ENCODE data around the gene TBC1D10A. TPM values are rescaled to one million over a fixed set of nuclear protein-coding genes. Genes with fewer than 3 reads are reported as not detected.

The TBC1D10A gene
- total RNA-seq, 1 donor from 2014 or later, result 21.4 TPM

GRCh38 chr22:30285846-30286200, 40.9 kb downstream of the TBC1D10A start:
- no peak for DNase-seq (ENCODE audit: low read depth)

DNA sequence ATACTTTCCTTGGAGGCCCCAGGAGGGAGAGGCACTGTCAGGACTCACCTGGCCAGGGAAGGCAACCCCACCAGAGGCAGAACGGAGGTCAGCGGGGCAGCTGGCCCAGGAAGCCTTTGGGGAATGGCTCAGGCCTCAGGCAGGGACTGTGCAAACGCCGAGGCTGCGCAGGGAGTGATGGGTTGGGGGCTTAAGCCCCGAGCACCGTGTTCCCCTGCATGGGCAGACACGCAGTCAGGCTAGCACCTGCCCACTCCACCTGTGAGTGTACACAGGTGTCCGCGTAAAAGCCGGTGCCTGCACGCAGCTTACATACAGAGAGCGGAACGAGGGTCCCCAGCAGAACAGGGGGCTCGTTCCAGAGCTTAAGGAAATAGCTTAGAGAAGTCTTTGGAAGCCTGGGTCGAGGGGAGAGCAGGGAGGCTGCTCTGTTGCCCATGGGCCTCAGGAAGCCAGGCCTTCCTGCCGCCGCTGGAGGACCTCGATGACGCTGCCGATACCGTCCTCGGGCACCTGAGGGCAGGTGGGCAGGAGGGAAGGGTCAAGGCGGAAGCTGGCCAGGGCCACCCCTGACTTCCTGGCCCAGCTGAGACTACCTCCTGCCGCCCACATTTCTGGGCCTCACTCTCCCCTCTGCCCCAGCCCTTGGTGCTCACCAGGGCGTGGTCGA, 41.4 kb downstream of the TBC1D10A start:
- no peak for DNase-seq (ENCODE audit: low read depth)

DNA sequence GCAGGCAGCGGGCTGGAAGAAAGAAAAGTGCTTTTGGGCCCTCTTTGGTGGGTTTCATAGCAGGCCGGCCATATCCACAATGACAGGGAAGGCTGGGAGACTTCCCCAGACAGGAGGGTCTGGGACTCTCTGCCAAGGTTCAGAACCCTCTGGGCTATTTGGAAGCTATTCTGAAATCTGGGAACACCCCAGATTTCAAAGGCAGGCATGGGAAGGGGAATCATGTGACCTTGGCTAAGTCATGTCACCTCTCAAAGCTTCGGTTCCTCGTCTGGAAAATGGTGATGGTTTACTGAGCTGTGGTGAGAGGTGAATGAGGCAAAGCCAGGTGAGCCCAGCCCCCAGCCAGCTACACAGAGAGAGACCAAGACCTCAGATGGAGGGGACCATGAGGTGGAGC, 42.1 kb downstream of the TBC1D10A start:
- no peak for DNase-seq (ENCODE audit: low read depth)

DNA sequence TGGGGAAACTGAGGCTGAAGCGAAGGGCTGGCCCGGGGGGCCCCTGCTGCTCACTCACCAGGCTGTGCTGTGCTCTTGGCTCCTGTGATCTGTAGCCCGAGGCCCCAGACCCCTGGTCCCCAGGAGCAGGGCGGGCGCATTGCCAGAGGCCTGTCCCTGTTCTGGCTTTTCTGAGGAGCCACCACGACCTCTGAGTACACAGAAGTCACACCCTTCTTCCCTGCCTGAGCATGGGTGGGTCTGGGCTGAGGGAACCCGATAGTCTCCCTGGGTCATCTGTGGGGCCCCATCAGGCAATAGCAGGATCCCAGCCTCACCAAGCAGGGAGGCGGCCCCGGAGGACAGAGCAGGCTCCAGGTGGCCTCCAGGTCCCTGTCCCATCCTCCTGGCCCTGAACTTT, 42.6 kb downstream of the TBC1D10A start:
- DNase-seq (ENCODE audit: low read depth), result no peak

- DNase-seq (ENCODE audit: low read depth), result no peak
These were observed 43.4 kb downstream of the TBC1D10A start for GRCh38 chr22:30283342-30283741.

DNA sequence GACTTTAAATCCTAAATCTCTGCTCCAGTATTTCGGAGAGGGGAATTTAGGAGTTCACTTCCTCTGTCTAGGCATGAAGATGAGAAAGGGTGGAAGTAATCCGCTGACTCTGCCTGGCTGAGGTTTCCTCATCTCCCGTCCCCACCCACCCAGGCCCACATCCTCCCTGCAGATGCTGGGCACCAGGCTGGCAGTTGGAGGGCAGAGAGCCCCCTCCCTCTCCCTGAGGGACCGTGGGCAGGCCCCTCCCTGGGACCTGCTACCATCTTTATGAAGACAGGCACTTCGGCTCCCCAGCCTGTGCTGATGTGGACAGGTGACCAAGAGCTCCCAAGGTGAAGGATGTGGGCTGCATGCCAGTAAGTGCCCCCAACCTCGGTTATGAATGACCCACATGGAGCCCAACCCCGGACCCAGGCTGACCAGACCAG, 44.1 kb downstream of the TBC1D10A start:
- DNase-seq (ENCODE audit: low read depth), result no peak

- DNase-seq (ENCODE audit: low read depth), result no peak
These were observed 46.2 kb downstream of the TBC1D10A start for GRCh38 chr22:30280505-30280904.

DNA sequence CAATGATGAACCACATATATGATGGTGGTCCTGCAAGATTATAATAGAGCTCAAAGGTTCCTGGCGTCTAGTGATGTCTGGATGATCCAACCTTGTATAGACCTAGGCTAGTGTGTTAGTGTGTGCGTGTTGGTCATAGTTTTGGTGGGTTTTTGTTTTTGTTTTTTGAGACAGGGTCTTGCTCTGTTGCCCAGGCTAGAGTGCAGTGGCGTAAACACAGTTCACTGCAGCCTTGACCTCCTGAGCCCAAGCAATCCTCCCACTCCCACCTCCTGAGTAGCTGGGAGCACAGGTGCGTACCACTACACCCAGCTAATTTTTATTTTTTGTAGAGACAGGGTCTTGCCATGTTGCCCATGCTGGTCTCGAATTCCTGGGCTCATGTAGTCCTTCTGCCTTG, 46.8 kb downstream of the TBC1D10A start:
- no peak for DNase-seq (ENCODE audit: low read depth)

DNA sequence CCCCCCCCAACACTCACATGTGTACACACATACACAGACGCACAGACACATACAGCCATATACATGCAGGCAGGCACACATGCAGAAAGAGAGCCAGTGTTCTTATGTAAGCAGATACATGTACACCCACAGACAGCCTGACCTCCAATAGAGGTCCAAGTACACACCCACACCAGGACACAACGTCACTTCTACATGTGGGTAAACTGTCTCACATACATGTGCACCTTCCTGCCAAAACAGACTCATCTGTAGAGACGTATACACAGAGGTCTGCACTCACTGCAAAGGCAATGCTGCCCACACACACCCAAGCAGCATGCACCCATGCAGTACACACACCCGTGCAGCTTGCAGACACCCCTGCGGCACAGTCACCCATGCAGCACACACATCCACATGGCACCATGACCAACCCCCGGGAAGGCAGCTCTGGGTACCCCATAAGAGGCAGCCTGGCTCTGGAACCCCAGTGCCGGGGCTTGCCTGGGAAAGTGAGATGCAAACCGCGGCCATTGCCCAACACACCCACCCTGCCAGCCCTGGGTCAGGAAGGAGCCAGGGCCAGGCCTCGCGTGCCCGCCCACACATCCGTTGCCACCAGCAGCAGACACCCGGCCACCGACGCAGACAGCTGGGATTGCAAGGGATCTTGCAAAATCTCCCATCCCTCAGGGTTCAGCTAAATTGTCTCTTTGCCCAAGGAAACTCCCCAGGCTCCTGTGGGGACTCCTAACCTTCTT, 47.5 kb downstream of the TBC1D10A start:
- no peak for DNase-seq (ENCODE audit: low read depth)

DNA sequence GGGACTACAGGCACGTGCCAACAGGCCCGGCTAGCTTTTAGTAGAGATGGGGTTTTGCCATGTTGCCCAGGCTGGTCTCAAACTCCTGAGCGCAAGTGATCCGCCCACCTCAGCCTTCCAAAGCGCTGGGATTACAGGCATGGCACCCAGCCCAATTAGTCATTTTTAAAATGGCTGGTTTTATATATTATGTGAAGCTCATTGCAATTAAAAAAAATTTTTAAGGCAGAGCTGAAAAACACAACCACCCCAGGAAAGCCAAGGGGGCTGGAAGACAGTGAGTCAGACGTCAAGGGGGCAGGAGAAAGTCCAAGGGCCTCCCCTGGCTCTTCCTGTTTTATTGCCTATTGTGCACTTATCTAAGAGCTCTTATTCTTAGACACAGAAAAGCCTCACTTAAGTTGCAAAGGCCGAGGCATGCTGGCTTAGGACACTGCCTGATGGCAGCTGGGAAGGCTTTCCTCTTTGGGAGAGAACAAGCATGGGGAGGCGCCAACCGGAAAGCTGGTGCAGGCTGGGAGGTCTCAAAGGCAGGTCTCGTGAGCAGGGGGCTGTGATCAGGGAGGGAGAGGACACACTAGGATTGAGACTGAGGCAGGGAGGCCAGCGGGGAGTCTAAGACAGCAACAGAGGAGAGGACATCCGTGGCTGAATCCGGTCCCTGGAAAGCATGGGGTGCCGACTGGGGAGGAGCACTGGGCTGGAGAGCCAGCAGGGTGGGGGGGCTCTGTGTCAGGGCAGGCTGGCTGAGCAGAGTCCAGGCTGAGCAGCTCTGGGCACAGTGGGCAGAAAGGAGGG, 49.0 kb downstream of the TBC1D10A start:
- peak; percentile 61 for DNase-seq (ENCODE audit: low read depth)

GRCh38 chr22:30276039-30276438, 50.7 kb downstream of the TBC1D10A start:
- no peak for DNase-seq (ENCODE audit: low read depth)

GRCh38 chr22:30275625-30276024, 51.1 kb downstream of the TBC1D10A start:
- no peak for DNase-seq (ENCODE audit: low read depth)

DNA sequence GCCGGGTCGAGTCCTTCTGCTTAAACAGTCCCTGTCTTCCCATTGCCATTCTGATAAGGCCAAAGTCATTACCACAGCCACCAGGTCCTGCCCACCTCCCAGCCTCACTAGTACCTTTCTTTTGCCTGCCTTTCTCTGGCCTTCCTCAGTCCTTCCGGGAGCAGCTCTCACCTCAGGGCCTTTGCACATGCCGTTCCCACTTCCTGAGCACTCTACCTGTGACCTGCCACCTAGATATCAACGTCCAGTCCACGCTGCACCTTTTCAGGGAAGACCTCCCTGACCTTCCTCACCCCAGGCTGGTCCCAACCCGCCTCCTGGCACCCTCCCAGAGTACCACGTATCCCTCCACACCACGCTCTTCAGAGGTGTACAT, 52.3 kb downstream of the TBC1D10A start:
- DNase-seq (ENCODE audit: low read depth), result no peak

DNA sequence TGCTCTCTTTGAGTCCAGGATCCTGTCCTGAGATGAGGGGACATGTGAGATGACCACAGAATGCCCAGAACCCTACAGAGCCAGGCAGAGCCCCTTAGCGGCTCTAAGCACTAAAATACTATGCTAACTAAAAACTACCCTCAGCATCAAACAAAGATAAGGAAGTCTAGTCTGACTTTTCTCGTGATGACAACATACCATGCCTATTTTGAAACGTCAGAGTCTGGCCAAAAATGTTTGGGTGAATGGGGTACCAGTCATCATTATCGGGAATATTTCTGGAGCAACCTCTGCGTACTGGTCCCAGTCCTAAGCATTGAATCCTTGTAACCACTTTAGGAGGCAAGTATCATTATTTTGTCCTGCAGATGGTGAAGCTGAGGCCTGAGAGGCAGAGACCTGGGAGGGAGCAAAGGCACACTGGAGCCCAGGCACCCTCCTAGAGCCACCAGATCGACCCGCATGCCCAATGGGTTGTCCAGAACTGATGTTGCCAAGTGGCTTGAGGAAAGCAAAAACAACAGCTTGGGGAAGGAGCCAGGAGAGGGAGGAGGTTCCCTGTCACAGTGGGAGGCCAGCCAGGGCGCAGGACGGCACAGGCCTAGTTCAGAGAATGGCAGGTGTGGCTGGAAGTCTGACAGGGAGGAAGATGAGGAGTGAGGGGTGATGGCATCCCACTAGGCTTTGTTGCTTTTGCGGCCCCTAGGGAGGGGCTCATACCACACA, 52.9 kb downstream of the TBC1D10A start:
- no peak for DNase-seq (ENCODE audit: low read depth)

DNA sequence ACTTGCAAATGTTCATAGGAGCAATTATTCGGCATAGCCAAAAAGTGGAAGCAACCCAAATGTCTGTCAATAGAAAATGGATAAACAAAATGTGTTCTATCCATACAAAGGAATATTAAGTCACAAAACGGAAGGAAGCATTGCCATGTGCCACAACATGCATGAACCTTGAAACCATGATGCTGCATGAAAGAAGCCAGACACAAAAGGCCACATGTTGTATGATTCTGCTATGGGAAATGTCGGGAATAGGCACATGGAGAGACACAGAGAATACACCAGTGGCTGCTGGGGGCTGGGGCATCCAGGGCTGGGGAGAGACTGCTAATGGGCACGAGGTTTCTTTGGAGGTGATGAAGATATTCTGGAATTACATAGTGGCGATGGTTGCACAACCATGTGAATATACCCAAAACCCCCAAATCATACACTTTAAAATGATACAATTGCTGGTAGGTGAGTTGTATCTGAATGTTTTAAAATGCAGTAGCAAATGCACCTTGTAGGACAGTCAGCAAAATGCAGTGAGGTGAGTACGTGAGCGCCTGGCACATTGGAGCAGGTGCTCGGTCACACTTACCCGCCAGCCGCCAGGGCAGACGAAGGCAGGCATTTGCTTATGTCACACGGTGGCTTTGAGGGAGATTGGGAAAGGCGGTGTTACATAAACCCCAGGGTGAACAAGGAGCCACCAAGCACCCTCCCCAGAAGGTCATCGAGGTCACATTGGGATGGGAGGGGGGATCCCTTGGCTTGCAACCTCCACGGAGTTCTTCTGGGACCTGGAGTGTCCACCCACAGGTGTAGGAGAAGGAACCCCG, 53.8 kb downstream of the TBC1D10A start:
- DNase-seq (ENCODE audit: low read depth), result no peak

GRCh38 chr22:30270832-30271231, 55.9 kb downstream of the TBC1D10A start:
- peak; percentile 72 for DNase-seq (ENCODE audit: low read depth)

DNA sequence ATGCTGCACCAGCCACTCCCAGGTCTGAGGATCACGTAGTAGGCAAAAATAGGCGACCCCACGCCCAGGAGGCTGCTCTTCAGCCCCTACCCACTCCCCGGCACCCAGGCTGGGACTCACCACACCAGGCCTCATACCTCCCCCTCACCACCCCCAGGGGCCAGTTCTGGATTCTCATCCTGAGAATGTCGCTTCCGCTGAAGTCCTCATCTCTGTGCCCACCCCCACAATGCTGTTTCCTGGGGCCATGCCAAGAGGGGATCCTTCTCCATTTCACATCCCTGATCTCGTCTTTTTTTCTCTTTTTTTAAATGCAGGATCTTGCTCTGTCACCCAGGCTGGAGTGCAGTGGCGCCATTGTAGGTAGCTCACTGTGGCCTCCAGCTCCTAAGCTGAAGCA, 58.4 kb downstream of the TBC1D10A start:
- DNase-seq (ENCODE audit: low read depth), result no peak

- DNase-seq (ENCODE audit: low read depth), result no peak
These were observed 59.1 kb downstream of the TBC1D10A start for GRCh38 chr22:30267382-30268302.

DNA sequence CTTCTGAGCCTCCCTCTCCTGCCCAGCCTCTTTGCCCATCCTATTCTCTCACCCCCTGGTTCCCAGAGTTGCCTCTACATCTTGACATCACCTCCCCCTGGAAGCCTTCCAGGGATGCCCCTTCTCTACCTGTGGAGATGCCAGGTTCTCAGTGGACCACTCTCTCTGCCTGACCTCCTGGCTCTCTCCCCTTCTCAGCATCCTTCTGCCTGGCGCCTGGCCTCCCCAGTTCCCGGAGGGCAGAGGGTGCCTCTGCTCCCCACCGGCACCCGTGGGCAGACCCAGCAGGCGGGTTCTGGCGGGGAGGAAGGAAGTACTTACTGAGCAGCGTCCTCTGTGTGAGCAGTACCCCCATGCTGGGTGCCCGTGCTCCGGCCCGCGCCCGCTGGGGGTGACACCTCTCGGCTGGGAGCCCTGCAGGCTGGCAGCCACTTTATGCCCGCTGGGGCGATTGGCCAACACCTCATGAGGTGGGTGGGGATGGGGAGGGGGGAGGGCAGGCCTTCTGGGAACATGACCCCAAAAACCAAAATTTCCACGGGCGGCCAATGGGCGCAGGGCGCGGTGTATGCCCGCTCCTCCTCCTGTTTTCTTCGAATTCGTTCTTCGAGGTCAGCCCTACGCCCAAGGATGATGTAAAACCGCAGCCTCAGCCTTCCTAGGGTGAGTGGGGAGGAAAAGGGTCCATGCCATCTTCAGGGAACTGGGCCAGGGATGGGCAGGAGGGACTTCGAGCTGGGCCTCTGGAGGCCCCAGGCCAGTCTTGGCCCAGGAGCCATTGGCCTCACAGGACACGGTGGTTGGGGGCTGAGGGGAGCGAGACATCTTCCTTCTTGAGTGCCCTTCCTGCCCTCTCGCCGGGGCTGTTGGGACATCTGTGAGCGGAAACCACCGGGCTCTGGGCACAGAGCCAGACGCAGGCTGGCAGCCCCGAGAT, 60.0 kb downstream of the TBC1D10A start, which contains the start of gene OSM:
Gene OSM, minus strand, starts transcription at position 407 of the 937 bp plus-strand sequence. Its CDS starts 52 bp downstream, at position 355.
- DNase-seq (ENCODE audit: low read depth), result no peak
